Fibroblast of lung (primary cell): Measurements from ENCODE around the gene CALML4.

Experiments
- CTCF ChIP-seq, 2 donors: IDR thresholded peaks in 1 of 2; conservative IDR thresholded peaks in 1 of 2; 1 replicate in 1 of 2; 2 replicates in 1 of 2; pipeline ENCODE4 v1.5.1; 2011 to 2012; ENCODE audit warnings: low read length in 2 of 2, control low read depth in 1 of 2, inconsistent platforms in 1 of 2, low read depth in 1 of 2, mild to moderate bottlenecking in 1 of 2
- EZH2 ChIP-seq: IDR thresholded peaks from 2 replicates; pipeline ENCODE4 v1.5.1; 2012; ENCODE audit warnings: low read length, control low read depth, mild to moderate bottlenecking; ENCODE audit errors: missing control alignments

GRCh38 chr15:68177742-68178141 lies 27.4 kb downstream of the CALML4 start:
- TF ChIP-seq CTCF (conservative IDR thresholded peaks at IDR 0.05 in 1 of 2, IDR thresholded peaks at IDR 0.05 in 1 of 2; ENCODE audit: low read depth in 1 of 2, low read length in 2 of 2) (no peak), EZH2 (no peak)
